Fibroblast of lung (primary cell): Measurements from ENCODE around the gene RMC1. TPM values are rescaled to one million over a fixed set of nuclear protein-coding genes. Genes with fewer than 3 reads are reported as not detected.

Source experiments
- DNase-seq, 2 donors: peaks; one replicate each; pipeline versions ENCODE4 v3.0.0 to v3.0.0-alpha.2; 2010; ENCODE audit warnings: low read depth in 2 of 2
- H2AFZ ChIP-seq: 2 replicates; pipeline ENCODE4 v1.5.1; 2012; ENCODE audit warnings: low read length, control low read depth, inconsistent platforms
- H3K27ac ChIP-seq: 2 replicates; pipeline ENCODE4 v1.5.1; 2011; ENCODE audit warnings: low read length, control low read depth; ENCODE audit not compliant: insufficient read depth
- H3K27me3 ChIP-seq: 2 replicates; pipeline ENCODE4 v1.5.1; 2011; ENCODE audit warnings: mild to moderate bottlenecking, low read length; ENCODE audit not compliant: control insufficient read depth, insufficient read depth
- H3K36me3 ChIP-seq: 2 replicates; pipeline ENCODE4 v1.5.1; 2011; ENCODE audit warnings: low read length; ENCODE audit not compliant: control insufficient read depth, insufficient read depth
- H3K4me1 ChIP-seq: 2 replicates; pipeline ENCODE4 v1.5.1; 2011; ENCODE audit warnings: low read length; ENCODE audit not compliant: control insufficient read depth, insufficient read depth; ENCODE audit errors: extremely low read depth
- H3K4me2 ChIP-seq: 2 replicates; pipeline ENCODE4 v1.5.1; 2011; ENCODE audit warnings: low read length, control low read depth; ENCODE audit not compliant: insufficient read depth; ENCODE audit errors: extremely low read depth
- H3K4me3 ChIP-seq, 4 experiments: fragments of 200-600 bp in 1 of 4; sonication (generic) in 1 of 4; replicated peaks in 1 of 4; 2 replicates each; pipeline ENCODE4 v1.5.1; 2011 to 2016; ENCODE audit warnings: low read length in 4 of 4, low read depth in 3 of 4, mild to moderate bottlenecking in 3 of 4, control low read depth in 2 of 4, inconsistent platforms in 1 of 4, mixed read lengths in 1 of 4; ENCODE audit not compliant: insufficient read depth in 1 of 4; ENCODE audit errors: control extremely low read depth in 1 of 4
- H3K79me2 ChIP-seq: 2 replicates; pipeline ENCODE4 v1.5.1; 2012; ENCODE audit warnings: mild to moderate bottlenecking, low read length, inconsistent platforms; ENCODE audit not compliant: control insufficient read depth, insufficient read depth
- H3K9ac ChIP-seq: 2 replicates; pipeline ENCODE4 v1.5.1; 2011; ENCODE audit warnings: mild to moderate bottlenecking, low read length, control low read depth; ENCODE audit not compliant: insufficient read depth
- H3K9me3 ChIP-seq: 2 replicates; pipeline ENCODE4 v1.5.1; 2012; ENCODE audit warnings: low read depth, low read length; ENCODE audit not compliant: control insufficient read depth, insufficient read depth
- H4K20me1 ChIP-seq: 2 replicates; pipeline ENCODE4 v1.5.1; 2011; ENCODE audit warnings: low read length; ENCODE audit not compliant: control insufficient read depth, insufficient read depth; ENCODE audit errors: extremely low read depth
- EZH2 ChIP-seq: IDR thresholded peaks from 2 replicates; pipeline ENCODE4 v1.5.1; 2012; ENCODE audit warnings: low read length, control low read depth, mild to moderate bottlenecking; ENCODE audit errors: missing control alignments
- polyA plus RNA-seq, 2 donors: library from polyadenylated mRNA; depleted of rRNA in 1 of 2; stranded (reverse) in 1 of 2; unstranded in 1 of 2; fragments of >200 nt; gene quantifications; 2 replicates each; pipeline ENCODE4 v1.2.1, GENCODE V29; 2011 to 2012; ENCODE audit warnings: missing spikeins in 1 of 2
- total RNA-seq: library from RNA; depleted of rRNA; stranded (reverse); fragments of >200 nt; gene quantifications from 2 replicates; pipeline ENCODE4 v1.2.1, GENCODE V29; 2014
- TF ChIP-seq, protein P1 (sequence below), 2 donors: IDR thresholded peaks in 1 of 2; conservative IDR thresholded peaks in 1 of 2; 1 replicate in 1 of 2; 2 replicates in 1 of 2; pipeline ENCODE4 v1.5.1; 2011 to 2012; ENCODE audit warnings: low read length in 2 of 2, control low read depth in 1 of 2, inconsistent platforms in 1 of 2, low read depth in 1 of 2, mild to moderate bottlenecking in 1 of 2

RMC1 gene
- total and polyA plus RNA-seq, 2 donors (not counting 1 experiment from before 2014, with no cell fraction given), result 22.5 to 29.6 TPM

DNA sequence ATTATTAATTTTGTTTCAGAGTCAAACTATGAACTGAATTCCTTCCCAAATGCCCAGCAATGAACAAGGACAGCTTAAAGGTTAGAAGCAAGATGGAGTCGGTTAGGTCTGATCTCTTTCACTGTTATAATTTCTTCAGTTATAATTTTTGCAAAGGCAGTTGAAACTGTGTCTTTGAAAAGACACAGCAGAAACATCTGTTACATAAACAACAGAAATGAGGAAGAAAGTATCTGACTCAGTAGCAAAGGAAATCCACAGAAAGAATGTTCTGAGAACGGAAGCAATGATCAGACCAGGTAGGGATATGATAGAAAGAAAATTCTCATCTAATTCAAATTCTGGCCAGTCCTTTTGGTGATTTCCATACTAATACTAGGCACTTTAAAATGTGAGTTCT, 5.2 kb upstream of the RMC1 start:
- H3K9me3 ChIP-seq, result no peaks in the 10 kb centered on the region
- no peak overlapping the region for H3K9ac ChIP-seq
- H3K27me3 ChIP-seq, result no peaks in the 10 kb centered on the region
- no peak overlapping the region for H3K4me3 ChIP-seq
- TF ChIP-seq, protein P1, sequence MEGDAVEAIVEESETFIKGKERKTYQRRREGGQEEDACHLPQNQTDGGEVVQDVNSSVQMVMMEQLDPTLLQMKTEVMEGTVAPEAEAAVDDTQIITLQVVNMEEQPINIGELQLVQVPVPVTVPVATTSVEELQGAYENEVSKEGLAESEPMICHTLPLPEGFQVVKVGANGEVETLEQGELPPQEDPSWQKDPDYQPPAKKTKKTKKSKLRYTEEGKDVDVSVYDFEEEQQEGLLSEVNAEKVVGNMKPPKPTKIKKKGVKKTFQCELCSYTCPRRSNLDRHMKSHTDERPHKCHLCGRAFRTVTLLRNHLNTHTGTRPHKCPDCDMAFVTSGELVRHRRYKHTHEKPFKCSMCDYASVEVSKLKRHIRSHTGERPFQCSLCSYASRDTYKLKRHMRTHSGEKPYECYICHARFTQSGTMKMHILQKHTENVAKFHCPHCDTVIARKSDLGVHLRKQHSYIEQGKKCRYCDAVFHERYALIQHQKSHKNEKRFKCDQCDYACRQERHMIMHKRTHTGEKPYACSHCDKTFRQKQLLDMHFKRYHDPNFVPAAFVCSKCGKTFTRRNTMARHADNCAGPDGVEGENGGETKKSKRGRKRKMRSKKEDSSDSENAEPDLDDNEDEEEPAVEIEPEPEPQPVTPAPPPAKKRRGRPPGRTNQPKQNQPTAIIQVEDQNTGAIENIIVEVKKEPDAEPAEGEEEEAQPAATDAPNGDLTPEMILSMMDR (conservative IDR thresholded peaks at IDR 0.05 in 1 of 2, IDR thresholded peaks at IDR 0.05 in 1 of 2; ENCODE audit: low read depth in 1 of 2, low read length in 2 of 2), result no peak
- no peak for TF ChIP-seq EZH2
- peaks cover 2% of the 10 kb centered on the region for H3K4me1 ChIP-seq
- DNase-seq, result no peak
- no peak overlapping the region for H3K4me2 ChIP-seq
- no peaks in the 10 kb centered on the region for H3K79me2 ChIP-seq
- no peaks in the 10 kb centered on the region for H3K36me3 ChIP-seq
- no peaks in the 10 kb centered on the region for H4K20me1 ChIP-seq
- no peak overlapping the region for H3K27ac ChIP-seq
- no peak overlapping the region for H2AFZ ChIP-seq

DNA sequence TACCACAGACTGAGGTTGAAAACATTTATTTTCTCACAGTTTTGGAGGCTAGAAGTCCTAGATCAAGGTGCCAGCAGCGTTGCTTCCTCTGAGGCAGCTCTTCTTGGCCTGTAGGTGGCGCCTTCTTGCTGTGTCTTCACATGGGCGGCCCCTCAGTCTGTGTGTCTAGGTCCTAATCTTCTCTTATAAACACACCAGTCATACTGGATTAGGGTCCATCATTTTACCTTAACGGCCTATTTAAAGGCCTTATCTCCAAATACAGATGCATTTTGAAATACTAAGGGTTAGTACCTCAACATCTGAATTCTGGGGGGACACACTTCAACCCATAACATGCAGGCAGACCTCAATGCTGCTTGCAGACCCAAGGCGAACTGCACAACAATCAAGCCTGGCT, 4.4 kb upstream of the RMC1 start:
- TF ChIP-seq, protein P1 (conservative IDR thresholded peaks at IDR 0.05 in 1 of 2, IDR thresholded peaks at IDR 0.05 in 1 of 2; ENCODE audit: low read depth in 1 of 2, low read length in 2 of 2), result peak; percentile 75 to 94
- TF ChIP-seq EZH2, result no peak
- peak; percentile 67 to 77 for DNase-seq
- Histone ChIP-seq H3K27ac (no peak overlapping the region), H3K9me3 (no peaks in the 10 kb centered on the region), H3K79me2 (peaks cover 2% of the 10 kb centered on the region), H3K36me3 (no peaks in the 10 kb centered on the region), H2AFZ (no peak overlapping the region), H3K4me2 (no peak overlapping the region), H3K27me3 (no peaks in the 10 kb centered on the region), H3K9ac (no peak overlapping the region), H4K20me1 (no peaks in the 10 kb centered on the region), H3K4me1 (peaks cover 2% of the 10 kb centered on the region), H3K4me3 (no peak overlapping the region)

DNA sequence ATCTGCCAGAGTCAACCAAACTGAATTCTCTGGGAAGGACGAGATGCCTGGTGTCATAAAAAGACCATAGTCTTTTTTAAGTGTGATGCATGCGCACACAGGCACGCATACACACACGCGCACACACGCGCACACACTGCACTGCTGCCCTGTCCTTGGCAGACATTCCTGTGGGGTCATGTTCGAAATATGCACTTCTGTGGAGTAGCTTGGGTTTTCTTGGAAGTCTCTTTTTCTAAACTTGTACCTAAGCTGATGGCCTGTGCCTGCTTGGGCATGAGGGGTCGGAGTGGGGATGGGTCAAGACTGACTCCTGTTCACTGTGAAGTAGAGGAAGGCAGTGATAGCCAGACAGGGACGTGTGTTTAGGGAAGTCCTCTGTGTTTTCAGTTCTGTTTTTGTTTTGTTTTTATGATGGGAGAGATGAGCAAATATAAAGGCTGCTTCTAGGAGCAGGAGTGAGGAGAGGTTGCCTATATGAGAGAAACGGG, 4.0 kb upstream of the RMC1 start:
- H3K27me3 ChIP-seq, result no peaks in the 10 kb centered on the region
- no peak overlapping the region for H3K4me3 ChIP-seq
- H3K4me1 ChIP-seq, result peaks cover 2% of the 10 kb centered on the region
- no peak overlapping the region for H3K27ac ChIP-seq
- DNase-seq, result peak; percentile 56 to 65
- no peak overlapping the region for H3K4me2 ChIP-seq
- TF ChIP-seq, protein P1 (conservative IDR thresholded peaks at IDR 0.05 in 1 of 2, IDR thresholded peaks at IDR 0.05 in 1 of 2; ENCODE audit: low read depth in 1 of 2, low read length in 2 of 2), result no peak
- no peak for TF ChIP-seq EZH2
- no peaks in the 10 kb centered on the region for H3K36me3 ChIP-seq
- H3K79me2 ChIP-seq, result peaks cover 5% of the 10 kb centered on the region
- no peak overlapping the region for H3K9ac ChIP-seq
- H3K9me3 ChIP-seq, result no peaks in the 10 kb centered on the region
- H4K20me1 ChIP-seq, result no peaks in the 10 kb centered on the region
- no peak overlapping the region for H2AFZ ChIP-seq
